ENCODE measurements around the gene CORIN. TPM values are rescaled to one million over a fixed set of nuclear protein-coding genes. Genes with fewer than 3 reads are reported as not detected.

The CORIN gene
- total and polyA plus RNA-seq, 2 experiments from 2014 or later, result not detected

DNA sequence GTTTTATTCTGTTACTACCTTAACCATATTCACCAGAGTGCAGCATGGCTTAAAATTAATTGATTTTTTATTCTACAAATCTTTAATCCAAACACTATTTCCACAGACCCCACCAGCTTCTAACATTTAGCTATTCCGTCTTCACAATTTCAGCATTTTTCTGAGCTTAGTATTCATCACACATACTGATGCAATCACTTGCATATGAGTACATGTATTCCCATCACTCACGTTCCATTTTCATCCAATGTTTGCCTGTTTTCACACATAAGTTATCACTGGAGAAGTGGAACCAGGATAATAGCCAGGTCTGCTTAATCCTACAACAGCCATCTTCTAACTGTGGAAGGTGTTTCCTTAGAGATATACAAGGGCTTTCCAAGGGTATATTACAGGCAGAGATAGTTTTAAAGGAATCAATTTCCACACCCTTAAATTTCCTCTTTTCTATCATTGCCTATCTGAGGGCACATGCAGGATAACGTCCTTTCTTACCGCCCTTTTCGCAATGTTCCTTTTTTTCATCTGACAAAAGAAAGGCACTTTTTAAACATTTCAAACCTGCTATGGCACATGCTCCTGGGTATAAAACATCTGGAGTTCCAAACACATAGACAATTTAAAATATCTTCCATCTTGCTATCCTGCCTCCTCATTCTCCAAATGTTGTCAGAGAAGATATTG, 115.8 kb downstream of the CORIN start (continued):
- TF ChIP-seq ZNF462 (CRISPR knock-in tag; IDR thresholded peaks at IDR 0.05) (no peak), STAT1 (IDR thresholded peaks at IDR 0.05; ENCODE audit: unreplicated experiment) (no peak)

DNA sequence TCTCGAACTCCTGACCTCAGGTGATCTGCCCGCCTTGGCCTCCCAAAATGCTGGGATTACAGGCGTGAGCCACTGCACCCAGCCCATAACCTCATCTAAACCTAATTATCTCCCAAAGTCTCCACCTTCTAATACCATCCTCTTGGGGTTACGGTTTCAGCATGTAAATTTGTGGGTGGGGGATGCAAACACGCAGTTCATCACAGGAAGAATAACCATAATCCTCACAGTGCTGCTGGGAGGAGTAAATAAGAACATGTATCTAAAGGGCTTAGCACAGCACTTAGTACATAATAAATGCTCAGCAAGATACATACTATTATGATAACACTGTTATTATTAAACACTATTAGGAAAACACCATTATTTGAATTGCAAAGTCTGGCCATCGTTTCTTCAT, 116.4 kb downstream of the CORIN start:
- H3K9me2 ChIP-seq (ENCODE audit: insufficient read depth), result no peaks in the 10 kb centered on the region
- no peaks in the 10 kb centered on the region for H3K27me3 ChIP-seq (ENCODE audit: insufficient read depth)
- H3K36me3 ChIP-seq (ENCODE audit: insufficient read depth), result no peaks in the 10 kb centered on the region
- no peaks in the 10 kb centered on the region for H3K79me2 ChIP-seq (replicated peaks; ENCODE audit: insufficient read depth)
- ATAC-seq, result no peak
- H3K27me3 Mint-ChIP-seq (ENCODE audit: insufficient read depth, low read depth, poor library complexity), result no peaks in the 10 kb centered on the region
- H3K36me3 Mint-ChIP-seq (ENCODE audit: low read depth), result no peaks in the 10 kb centered on the region
- no peak overlapping the region for H2AFZ ChIP-seq
- peaks cover 18% of the 10 kb centered on the region; the same call in 2 of the 3 replicates for H3K4me1 Mint-ChIP-seq
- H3F3A ChIP-seq (replicated peaks; ENCODE audit: low read depth), result no peaks in the 10 kb centered on the region
- no peak overlapping the region for H3K4me3 ChIP-seq
- H3K4me2 ChIP-seq, result no peak overlapping the region
- H3K27ac ChIP-seq (ENCODE audit: low read depth), result no peak overlapping the region
- H4K20me1 ChIP-seq (replicated peaks; ENCODE audit: insufficient read depth), result no peaks in the 10 kb centered on the region
- DNase-seq (ENCODE audit: low spot score), result no peak
- H3K4me3 Mint-ChIP-seq, result no peak overlapping the region
- peaks cover 17% of the 10 kb centered on the region for H3K4me1 ChIP-seq (ENCODE audit: insufficient read depth)
- H3K27ac Mint-ChIP-seq, result no peak overlapping the region
- no peaks in the 10 kb centered on the region for H3K9me3 Mint-ChIP-seq
- TF ChIP-seq REST (IDR thresholded peaks at IDR 0.05; ENCODE audit: unreplicated experiment) (no peak), ZNF114 (CRISPR knock-in tag; IDR thresholded peaks at IDR 0.05) (no peak), ETS1 (IDR thresholded peaks at IDR 0.05) (no peak), EZH2 (IDR thresholded peaks at IDR 0.05; ENCODE audit: low read depth, unreplicated experiment) (no peak), STAT1 (IDR thresholded peaks at IDR 0.05; ENCODE audit: unreplicated experiment) (no peak), NANOG (IDR thresholded peaks at IDR 0.05; ENCODE audit: borderline replicate concordance) (no peak), EZH2phosphoT487 (IDR thresholded peaks at IDR 0.05; ENCODE audit: unreplicated experiment) (no peak)
- TF ChIP-seq, protein P1, sequence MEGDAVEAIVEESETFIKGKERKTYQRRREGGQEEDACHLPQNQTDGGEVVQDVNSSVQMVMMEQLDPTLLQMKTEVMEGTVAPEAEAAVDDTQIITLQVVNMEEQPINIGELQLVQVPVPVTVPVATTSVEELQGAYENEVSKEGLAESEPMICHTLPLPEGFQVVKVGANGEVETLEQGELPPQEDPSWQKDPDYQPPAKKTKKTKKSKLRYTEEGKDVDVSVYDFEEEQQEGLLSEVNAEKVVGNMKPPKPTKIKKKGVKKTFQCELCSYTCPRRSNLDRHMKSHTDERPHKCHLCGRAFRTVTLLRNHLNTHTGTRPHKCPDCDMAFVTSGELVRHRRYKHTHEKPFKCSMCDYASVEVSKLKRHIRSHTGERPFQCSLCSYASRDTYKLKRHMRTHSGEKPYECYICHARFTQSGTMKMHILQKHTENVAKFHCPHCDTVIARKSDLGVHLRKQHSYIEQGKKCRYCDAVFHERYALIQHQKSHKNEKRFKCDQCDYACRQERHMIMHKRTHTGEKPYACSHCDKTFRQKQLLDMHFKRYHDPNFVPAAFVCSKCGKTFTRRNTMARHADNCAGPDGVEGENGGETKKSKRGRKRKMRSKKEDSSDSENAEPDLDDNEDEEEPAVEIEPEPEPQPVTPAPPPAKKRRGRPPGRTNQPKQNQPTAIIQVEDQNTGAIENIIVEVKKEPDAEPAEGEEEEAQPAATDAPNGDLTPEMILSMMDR (conservative IDR thresholded peaks at IDR 0.05; ENCODE audit: low read depth in 2 of 2), result no peak

All from GM23338 (cell line).